HCT116 (cell line): ENCODE data around the gene XPNPEP2. TPM values are rescaled to one million over a fixed set of nuclear protein-coding genes. Genes with fewer than 3 reads are reported as not detected.

Source experiments
- ATAC-seq: fragments of 200-7000 bp; cut with Tn5 transposase; 2 replicates; pipeline ENCODE4 v1.9.1; 2020; ENCODE audit warnings: mild to moderate bottlenecking, moderate library complexity
- BruUV-seq: library from RNA; stranded (reverse); fragments of 400-500 nt; replicated peaks from 2 replicates; lab custom pipeline; 2021; lab: Mats Ljungman, UMichigan
- CTCF ChIA-PET: fragments of 300-600 bp; sonication (Branson Sonifier 250); formaldehyde crosslinking; loops from one replicate; lab custom pipeline; 2021; ENCODE audit warnings: antibody characterized with exemption; lab: Charles Lee
- POLR2A ChIA-PET: fragments of 300-600, 350-600 bp; sonication (Branson Sonifier 250); formaldehyde crosslinking; loops from one replicate; lab custom pipeline; 2021; ENCODE audit warnings: antibody characterized with exemption; lab: Charles Lee
- RAD21 ChIA-PET, 2 experiments: fragments of 300-600 bp; sonication (Branson Sonifier 250); formaldehyde crosslinking; loops; one replicate each; lab custom pipeline; 2023; ENCODE audit warnings: low total read pairs in 2 of 2; ENCODE audit not compliant: uncharacterized antibody in 2 of 2, unreplicated experiment in 2 of 2, low non-redundant PET in 1 of 2; lab: Charles Lee
- DNase-seq: peaks from one replicate; pipeline ENCODE4 v3.0.0-alpha.2; 2010; ENCODE audit warnings: low read depth, low spot score
- H2AFZ ChIP-seq: fragments of 200-600 bp; shearing (Covaris generic), sonication (generic); 2 replicates; pipeline ENCODE4 v1.6.1; 2017; ENCODE audit warnings: low read depth, mixed run types, mixed read lengths, antibody characterized with exemption, low read length; ENCODE audit not compliant: poor library complexity, severe bottlenecking
- H3K27ac ChIP-seq: 2 replicates; pipeline ENCODE4 v1.5.1; 2012; ENCODE audit warnings: low read depth, low read length
- H3K27me3 ChIP-seq: fragments of 200-600 bp; sonication (generic); 2 replicates; pipeline ENCODE4 v1.6.1; 2016; ENCODE audit warnings: mixed run types, low read length, mixed read lengths; ENCODE audit not compliant: insufficient read depth
- H3K36me3 ChIP-seq, 2 experiments: fragments of 200-500 bp in 1 of 2; fragments of 200-600 bp in 1 of 2; sonication (Bioruptor generic) in 1 of 2; sonication (generic) in 1 of 2; 2 replicates each; pipeline versions ENCODE4 v1.5.1 to v1.6.1; 2014 to 2016; ENCODE audit warnings: low read length in 2 of 2, inconsistent platforms in 1 of 2, mixed read lengths in 1 of 2, mixed run types in 1 of 2; ENCODE audit not compliant: insufficient read depth in 2 of 2, control insufficient read depth in 1 of 2
- H3K4me1 ChIP-seq, 2 experiments: fragments of 200-600 bp in 1 of 2; sonication (generic) in 1 of 2; 2 replicates each; pipeline versions ENCODE4 v1.5.1 to v1.6.1; 2012 to 2017; ENCODE audit warnings: low read length in 2 of 2, inconsistent platforms in 1 of 2, mild to moderate bottlenecking in 1 of 2, mixed read lengths in 1 of 2, mixed run types in 1 of 2, moderate library complexity in 1 of 2; ENCODE audit not compliant: insufficient read depth in 2 of 2, control insufficient read depth in 1 of 2
- H3K4me2 ChIP-seq: fragments of 200-600 bp; sonication (generic); 2 replicates; pipeline ENCODE4 v1.6.1; 2017; ENCODE audit warnings: mixed run types, low read length, mixed read lengths
- H3K4me3 ChIP-seq, 2 experiments: fragments of 200-600 bp in 1 of 2; sonication (generic) in 1 of 2; replicated peaks in 1 of 2; 2 replicates each; pipeline ENCODE4 v1.5.1; 2011 to 2016; ENCODE audit warnings: low read length in 2 of 2, control low read depth in 1 of 2, low read depth in 1 of 2, mild to moderate bottlenecking in 1 of 2, mixed read lengths in 1 of 2, mixed run types in 1 of 2
- H3K79me2 ChIP-seq: fragments of 200-600 bp; sonication (generic); 2 replicates; pipeline ENCODE4 v1.6.1; 2017; ENCODE audit warnings: mild to moderate bottlenecking, mixed run types, low read length, moderate library complexity, mixed read lengths; ENCODE audit not compliant: insufficient read depth
- H3K9ac ChIP-seq: fragments of 200-600 bp; sonication (generic); 2 replicates; pipeline ENCODE4 v1.6.1; 2016; ENCODE audit warnings: low read length, mixed read lengths
- H3K9me2 ChIP-seq: fragments of 200-600 bp; sonication (generic), shearing (Covaris generic); 2 replicates; pipeline ENCODE4 v1.6.1; 2017; ENCODE audit warnings: mixed run types, mild to moderate bottlenecking, moderate library complexity; ENCODE audit not compliant: insufficient read depth
- H3K9me3 ChIP-seq, 2 experiments: fragments of 200-500 bp in 1 of 2; fragments of 200-600 bp in 1 of 2; sonication (Bioruptor generic) in 1 of 2; sonication (generic) in 1 of 2; 2 replicates each; pipeline ENCODE4 v1.6.1; 2014 to 2017; ENCODE audit warnings: low read length in 2 of 2, mixed read lengths in 2 of 2, inconsistent platforms in 1 of 2, low read depth in 1 of 2, mild to moderate bottlenecking in 1 of 2, mixed run types in 1 of 2, moderate library complexity in 1 of 2; ENCODE audit not compliant: control insufficient read depth in 1 of 2, insufficient read depth in 1 of 2
- H4K20me1 ChIP-seq: fragments of 200-600 bp; sonication (generic), shearing (Covaris generic); 2 replicates; pipeline ENCODE4 v1.6.1; 2017; ENCODE audit warnings: mixed run types, mild to moderate bottlenecking, moderate library complexity; ENCODE audit not compliant: insufficient read depth
- ATF3 ChIP-seq: IDR thresholded peaks from 2 replicates; pipeline ENCODE4 v1.6.1; 2012
- CEBPB ChIP-seq: IDR thresholded peaks from 2 replicates; pipeline ENCODE4 v1.6.1; 2012; ENCODE audit warnings: low read depth
- EGR1 ChIP-seq: IDR thresholded peaks from 2 replicates; pipeline ENCODE4 v1.6.1; 2012; ENCODE audit warnings: low read depth
- EZH2 ChIP-seq: fragments of 200-600 bp; sonication (generic); IDR thresholded peaks from 2 replicates; pipeline ENCODE4 v1.6.1; 2017; ENCODE audit warnings: antibody characterized with exemption, mixed run types
- EZH2phosphoT487 ChIP-seq: fragments of 200-600 bp; IDR thresholded peaks from 2 replicates; pipeline ENCODE4 v1.6.1; 2018; ENCODE audit warnings: antibody characterized with exemption, borderline replicate concordance
- POLR2AphosphoS5 ChIP-seq: IDR thresholded peaks from 2 replicates; pipeline ENCODE4 v1.6.1; 2011; ENCODE audit warnings: mild to moderate bottlenecking, low read depth, low read length, moderate library complexity
- SRF ChIP-seq: IDR thresholded peaks from 2 replicates; pipeline ENCODE4 v1.6.1; 2012; ENCODE audit warnings: low read depth
- TCF7L2 ChIP-seq: IDR thresholded peaks from 2 replicates; pipeline ENCODE4 v1.7.0; 2011; ENCODE audit warnings: borderline replicate concordance, inconsistent platforms; ENCODE audit not compliant: insufficient read depth, insufficient read length; ENCODE audit errors: extremely low read depth
- ZFX ChIP-seq: fragments of 450-650 bp; IDR thresholded peaks from 2 replicates; pipeline ENCODE4 v1.6.1; 2017
- ZNF274 ChIP-seq: fragments of 200-500 bp; sonication (Bioruptor generic); IDR thresholded peaks from 2 replicates; pipeline ENCODE4 v1.6.1; 2014; ENCODE audit warnings: mild to moderate bottlenecking, low read depth, low read length, inconsistent platforms
- intact Hi-C: fragments of 100-400 bp; cut with micrococcal nuclease; formaldehyde crosslinking; loops from 2 replicates; pipeline ENCODE4 v1.10.0; 2022
- total RNA-seq: library from RNA; stranded (reverse); gene quantifications from one replicate; pipeline ENCODE4 v1.2.1, GENCODE V29; 2021; ENCODE audit not compliant: unreplicated experiment
- TF ChIP-seq, protein P1 (sequence below): IDR thresholded peaks from 2 replicates; pipeline ENCODE4 v1.6.1; 2011; ENCODE audit warnings: mild to moderate bottlenecking, low read length, moderate library complexity; ENCODE audit not compliant: insufficient replicate concordance; ENCODE audit errors: extremely low read depth

XPNPEP2 gene
- total RNA-seq, 1 experiment from 2014 or later = not detected

DNA sequence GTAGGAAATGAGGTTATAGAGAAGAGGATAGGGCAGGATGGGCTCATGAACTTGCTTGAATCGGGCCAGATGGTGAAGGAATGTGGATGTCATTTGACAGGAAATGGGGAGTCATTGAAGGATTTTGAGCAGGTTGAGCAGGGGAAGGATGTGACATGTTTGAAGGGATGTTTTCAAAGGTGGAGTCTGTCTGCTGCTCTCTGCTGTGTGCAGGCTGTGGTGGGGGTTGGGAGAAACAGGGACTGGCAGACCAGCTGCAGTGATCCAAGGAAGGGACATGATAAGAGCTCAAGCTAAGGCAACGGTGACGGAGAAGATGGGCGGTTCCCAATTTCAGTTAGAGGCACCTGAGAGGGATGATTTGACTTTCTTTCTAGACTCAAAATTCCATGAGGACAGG is 14.0 kb upstream of the XPNPEP2 start:
- Histone ChIP-seq H2AFZ (no peak overlapping the region), H3K27me3 (no peaks in the 10 kb centered on the region), H3K9me3 (no peaks in the 10 kb centered on the region), H3K4me2 (no peak overlapping the region), H3K79me2 (no peaks in the 10 kb centered on the region), H3K9ac (no peak overlapping the region), H3K27ac (no peak overlapping the region), H3K9me2 (no peaks in the 10 kb centered on the region), H3K36me3 (no peaks in the 10 kb centered on the region), H3K4me1 (no peaks in the 10 kb centered on the region), H3K4me3 (no peak overlapping the region), H4K20me1 (no peaks in the 10 kb centered on the region)
- CTCF ChIA-PET = interaction anchor here (0.8 to 3.3 kb wide), 2 partner anchors 115 to 118 kb away, joined by 3 to 27 read pairs; no protein-coding TSS in a partner anchor
- ATAC-seq = no peak
- BruUV-seq = no TSS peak
- intact Hi-C loops = no loop called here
- TF ChIP-seq POLR2AphosphoS5 (no peak), SRF (no peak), EGR1 (no peak), EZH2 (no peak), ZFX (no peak), EZH2phosphoT487 (no peak), ZNF274 (no peak), CEBPB (no peak), TCF7L2 (no peak), ATF3 (no peak)
- TF ChIP-seq, protein P1, sequence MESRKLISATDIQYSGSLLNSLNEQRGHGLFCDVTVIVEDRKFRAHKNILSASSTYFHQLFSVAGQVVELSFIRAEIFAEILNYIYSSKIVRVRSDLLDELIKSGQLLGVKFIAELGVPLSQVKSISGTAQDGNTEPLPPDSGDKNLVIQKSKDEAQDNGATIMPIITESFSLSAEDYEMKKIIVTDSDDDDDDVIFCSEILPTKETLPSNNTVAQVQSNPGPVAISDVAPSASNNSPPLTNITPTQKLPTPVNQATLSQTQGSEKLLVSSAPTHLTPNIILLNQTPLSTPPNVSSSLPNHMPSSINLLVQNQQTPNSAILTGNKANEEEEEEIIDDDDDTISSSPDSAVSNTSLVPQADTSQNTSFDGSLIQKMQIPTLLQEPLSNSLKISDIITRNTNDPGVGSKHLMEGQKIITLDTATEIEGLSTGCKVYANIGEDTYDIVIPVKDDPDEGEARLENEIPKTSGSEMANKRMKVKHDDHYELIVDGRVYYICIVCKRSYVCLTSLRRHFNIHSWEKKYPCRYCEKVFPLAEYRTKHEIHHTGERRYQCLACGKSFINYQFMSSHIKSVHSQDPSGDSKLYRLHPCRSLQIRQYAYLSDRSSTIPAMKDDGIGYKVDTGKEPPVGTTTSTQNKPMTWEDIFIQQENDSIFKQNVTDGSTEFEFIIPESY = no peak
- POLR2A ChIA-PET = no interaction called here
- DNase-seq = no peak
- RAD21 ChIA-PET = no interaction called here
